NCI-H2107 treated with DMSO at 0.1 percent for 48 hours (cell line): ENCODE data around the gene LIF.
"Not testable (repeated sequence)": the region's sequence is repeated elsewhere in the genome, so short reads cannot be mapped to it uniquely, and the experiment has no call there.

Experiments
- DNase-seq: peaks from one replicate; lab custom pipeline; 2025; ENCODE audit not compliant: unreplicated experiment; lab: John Stamatoyannopoulos, UW

Gene LIF

GRCh38 chr22:30245181-30245984 is 1.2 kb downstream of the LIF start:
- DNase-seq, result no peak

GRCh38 chr22:30244641-30245040 is 1.9 kb downstream of the LIF start:
- no peak for DNase-seq

DNA sequence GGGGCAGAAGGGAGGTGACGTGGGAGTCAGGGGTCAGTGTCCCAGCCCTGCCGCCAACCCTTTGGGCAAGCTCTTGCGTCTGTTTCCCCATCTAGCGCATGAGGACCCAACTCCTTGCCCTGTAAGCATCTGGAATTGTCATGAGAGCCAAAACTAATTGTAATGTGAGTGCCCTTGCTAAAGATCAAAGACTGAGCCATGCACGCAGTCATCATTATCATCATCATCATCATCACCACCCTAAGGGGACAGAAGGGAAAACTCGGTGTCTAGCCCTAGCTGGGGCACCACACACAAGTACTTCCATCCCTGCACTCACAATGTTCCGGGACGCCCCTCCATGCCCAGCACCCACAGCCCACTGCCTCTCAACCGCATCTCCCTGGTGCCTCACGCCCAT is 2.5 kb downstream of the LIF start:
- DNase-seq, result no peak

DNA sequence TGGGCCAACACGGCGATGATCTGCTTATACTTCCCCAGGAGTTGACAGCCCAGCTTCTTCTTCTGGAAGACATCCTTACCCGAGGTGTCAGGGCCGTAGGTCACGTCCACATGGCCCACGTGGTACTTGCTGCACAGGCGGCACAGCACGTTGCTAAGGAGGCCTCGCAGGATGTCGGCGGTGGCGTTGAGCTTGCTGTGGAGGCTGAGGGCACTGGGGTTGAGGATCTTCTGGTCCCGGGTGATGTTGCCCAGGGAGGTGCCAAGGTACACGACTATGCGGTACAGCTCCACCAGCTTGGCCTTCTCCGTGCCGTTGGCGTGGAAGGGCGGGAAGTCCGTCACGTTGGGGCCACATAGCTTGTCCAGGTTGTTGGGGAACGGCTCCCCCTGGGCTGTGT is 2.9 kb downstream of the LIF start:
- no peak for DNase-seq

- DNase-seq, result no peak
Measured at GRCh38 chr22:30241576-30242371, 4.8 kb downstream of the LIF start.

DNA sequence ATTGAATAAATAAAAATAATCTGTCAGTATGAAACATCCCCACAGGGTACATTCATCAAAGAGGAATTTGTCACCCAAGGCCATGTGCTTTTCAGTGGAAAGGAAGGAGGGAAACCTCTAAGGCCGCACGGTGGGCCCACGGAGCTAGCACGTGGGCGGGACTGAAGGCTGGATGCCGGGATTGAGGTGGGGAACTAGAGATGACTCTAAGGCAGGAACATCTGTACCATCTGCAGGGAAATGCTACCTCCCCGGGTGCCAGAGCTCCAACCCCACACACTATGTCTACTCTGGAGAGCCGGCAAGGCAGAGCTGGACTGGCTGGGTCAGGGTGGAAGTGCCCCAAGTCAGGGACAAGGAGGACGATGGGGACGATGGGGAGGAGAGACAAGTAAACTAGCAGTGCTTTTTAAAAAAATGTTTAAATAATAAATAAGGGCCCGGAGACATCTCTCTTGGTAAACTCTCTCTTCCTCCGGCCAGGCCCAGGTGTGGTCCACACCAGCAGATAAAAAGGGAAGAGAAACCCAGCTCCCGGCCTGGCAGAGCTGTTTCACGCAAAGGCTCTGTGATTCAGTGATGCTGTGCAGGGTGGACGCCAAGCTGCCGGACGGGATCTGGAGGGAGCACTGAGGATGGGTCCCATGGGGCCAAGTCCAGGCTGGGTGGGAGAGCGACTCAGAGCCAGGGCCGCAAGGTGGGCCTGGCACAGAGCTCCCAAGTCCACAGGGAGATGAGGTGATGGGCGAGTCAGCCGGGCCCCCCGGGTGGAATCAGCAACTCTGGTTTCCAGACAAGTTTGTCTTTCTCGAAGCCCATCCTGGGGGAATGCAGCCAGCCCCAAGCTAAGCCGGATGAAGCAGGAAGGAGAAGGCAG is 5.8 kb downstream of the LIF start:
- DNase-seq, result no peak

DNA sequence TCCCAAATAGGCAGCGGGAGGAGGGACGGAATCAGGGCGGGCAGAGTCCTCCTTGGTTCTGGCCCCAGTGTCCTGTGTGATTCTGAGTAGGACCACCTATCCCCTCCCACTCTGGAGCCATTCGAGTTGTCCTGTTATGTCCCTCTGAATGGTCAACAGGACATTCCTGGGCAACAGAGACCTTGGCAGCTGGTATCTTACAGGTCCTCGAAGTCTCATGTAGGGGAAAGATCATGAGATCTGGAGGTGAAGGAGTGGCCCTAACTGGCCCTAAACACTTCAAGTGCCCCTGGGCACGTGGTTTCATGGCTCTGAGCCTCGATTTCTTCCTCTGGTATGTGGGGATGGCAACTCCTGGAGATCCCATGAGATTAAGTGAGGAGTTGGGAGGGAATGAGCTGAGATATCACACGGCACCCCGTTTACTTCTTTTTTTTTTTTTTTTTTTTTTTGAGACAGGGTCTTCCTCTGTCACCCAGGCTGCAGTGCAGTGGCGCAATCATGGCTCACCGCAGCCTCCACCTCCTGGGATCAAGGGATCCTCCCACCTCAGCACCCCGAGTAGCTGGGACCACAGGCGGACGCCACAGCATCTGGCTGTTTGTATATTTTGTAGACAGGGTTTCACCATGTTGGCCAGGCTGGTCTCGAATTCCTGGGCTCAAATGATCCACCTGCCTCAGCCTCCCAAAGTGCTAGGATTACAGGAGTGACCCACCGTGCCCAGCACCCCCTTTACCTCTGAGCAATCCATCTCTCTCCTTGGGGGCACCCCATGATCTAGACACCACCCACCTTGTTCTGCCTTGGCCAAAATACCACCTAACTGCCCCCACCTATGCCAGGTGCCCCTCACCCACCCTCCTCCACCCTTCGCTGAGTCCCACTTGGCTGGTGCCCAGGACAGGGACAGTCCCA is 6.8 kb downstream of the LIF start:
- no peak for DNase-seq

DNA sequence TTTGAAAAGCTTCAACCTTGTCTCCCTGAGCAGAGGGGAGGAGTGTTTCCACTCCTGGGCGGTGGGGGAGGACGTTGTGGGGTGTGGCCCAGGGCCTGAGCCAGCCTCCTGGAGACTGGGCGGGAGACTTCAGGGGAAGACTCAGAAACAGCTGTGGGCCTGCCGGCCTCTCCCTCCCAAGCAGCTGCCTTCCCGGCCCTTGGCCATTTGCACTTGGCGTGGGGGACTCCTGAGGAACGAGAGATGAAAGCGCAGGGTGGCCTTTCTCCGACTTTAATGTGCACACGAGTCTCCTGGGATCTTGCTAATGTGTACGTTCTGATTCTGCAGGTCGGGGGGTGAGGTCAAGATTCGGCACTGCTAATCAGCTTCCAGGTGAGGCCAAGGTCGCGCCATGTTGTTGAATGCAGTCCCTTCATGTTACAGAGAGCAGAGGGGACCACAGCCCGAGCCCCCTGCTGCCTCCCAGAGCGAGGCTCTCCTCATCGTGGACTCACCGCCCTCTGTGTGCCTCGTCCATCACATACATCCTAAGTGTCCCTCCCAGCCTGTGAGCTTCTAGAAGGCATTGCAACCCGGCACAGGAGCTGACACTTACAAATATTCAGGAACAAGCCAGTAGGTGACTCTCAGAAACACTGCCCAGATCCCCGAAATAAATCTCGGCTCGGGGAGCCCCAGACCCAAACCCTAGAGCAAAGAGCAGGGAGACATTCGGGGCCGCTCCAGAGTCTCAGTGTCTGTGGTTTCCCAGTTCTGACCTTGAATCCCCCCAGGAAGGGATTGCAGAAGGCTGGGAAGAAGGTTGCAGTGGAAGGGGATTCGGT is 7.7 kb downstream of the LIF start:
- DNase-seq, result no peak

DNA sequence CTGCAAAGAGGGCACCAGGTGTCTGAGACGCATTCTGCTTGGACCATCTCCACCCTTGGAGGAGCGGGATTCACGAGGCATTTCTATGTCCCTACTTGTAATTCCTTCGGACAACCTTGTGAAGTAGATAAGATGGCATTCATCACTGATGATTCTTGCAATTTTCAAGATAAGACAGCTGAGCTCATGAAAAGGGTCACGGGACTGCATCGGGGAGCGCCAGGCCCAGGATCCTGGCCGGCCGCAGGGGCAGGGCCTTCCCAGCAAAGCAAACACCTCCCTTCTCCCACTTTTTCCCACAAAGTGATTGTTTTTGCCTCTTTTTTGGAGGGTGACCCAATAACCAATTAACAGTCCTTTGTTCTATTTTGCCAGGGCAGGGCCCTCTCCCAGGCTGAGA is 8.4 kb downstream of the LIF start:
- DNase-seq, result no peak

DNA sequence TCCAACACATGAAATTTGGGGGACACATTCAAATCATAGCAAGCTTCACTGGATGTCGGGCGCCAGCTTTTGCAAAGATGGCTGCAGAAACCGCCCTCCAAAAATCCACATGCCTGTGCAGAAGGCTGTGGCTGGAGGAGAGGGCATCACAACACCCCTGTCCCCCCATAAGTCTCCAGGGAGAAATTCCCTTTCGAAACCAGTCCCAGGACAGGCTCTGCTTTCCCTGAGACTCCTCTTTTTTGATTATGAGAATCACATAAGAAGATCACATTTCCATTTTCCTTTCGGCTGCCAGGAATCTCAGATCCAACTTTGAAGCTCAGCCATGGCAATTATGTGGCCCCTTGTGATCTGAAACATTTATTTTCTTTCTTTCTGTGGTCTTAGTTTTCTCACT is 9.7 kb downstream of the LIF start:
- no peak for DNase-seq

DNA sequence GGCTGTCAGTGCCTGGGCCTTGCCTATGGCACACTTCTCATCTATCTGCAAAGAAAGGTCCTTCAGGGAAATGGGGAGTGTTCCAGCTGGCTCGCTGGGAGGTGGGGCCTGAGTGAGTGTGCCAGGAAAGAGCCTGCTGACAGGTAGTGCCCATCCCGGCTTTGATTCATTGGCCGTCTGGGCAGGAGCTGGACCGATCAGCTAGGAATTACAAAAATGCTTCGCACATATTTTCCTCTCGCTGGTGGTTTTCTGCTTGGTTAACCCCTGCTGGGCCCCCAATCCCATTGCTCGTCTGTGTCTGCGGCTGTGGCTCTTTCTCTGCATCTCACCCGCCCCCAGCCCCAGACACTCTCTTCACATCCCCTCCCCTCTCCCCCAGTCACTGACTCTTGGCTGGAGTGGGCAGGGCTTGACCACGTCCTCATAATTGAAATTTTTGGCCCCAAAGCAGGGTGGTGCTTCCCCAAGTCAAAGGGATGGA is 10.8 kb downstream of the LIF start:
- no peak for DNase-seq

DNA sequence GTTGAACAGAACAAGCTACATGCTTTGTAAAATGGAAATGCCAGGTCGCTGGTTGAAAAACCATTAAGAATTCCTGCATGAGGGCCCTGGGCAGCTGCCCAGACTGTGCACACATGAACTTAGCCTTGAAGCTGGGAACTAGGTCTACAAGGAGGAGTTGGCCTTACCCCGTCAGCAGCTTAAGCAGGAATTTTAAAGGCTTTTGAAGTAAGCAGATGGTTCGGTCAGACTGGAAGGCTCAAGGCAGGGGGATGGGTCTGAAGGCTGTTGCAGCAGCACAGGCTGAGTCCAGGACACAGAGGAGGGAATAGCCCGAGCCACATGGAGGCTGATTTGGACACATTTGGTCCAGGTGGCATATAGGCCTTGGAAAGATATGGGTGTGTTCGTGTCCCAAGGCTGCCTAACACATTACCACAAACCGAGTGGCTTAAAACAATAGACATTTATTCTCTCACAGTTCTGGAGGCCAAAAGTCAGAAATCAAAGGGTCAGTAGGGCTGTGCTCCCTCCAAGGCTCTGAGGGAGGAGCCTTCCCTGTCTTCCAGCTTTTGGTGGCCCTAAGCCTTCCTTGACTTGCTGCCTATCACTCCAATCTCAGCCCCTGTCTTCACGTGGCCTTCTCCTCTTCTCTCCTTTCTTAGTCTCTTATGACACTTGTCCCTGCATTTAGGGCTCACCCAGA is 11.6 kb downstream of the LIF start:
- no peak for DNase-seq

DNA sequence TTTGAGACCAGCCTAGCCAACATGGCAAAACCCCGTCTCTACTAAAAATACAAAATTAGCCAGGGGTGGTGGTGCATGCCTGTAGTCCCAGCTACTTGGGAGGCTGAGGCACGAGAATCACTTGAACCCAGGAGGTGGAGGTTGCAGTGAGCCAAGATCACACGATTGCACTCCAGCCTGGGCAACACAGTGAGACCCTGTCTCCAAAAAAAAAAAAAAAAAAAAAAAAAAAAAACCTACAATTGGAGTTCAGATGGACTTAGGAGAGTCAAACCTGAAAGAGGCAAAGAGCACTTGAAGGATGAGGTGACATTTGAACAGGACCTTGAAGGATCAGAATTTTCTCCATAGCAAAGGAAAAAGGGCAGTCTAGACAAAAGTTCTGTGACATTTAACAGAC is 12.2 kb downstream of the LIF start:
- DNase-seq, result not testable (repeated sequence)

DNA sequence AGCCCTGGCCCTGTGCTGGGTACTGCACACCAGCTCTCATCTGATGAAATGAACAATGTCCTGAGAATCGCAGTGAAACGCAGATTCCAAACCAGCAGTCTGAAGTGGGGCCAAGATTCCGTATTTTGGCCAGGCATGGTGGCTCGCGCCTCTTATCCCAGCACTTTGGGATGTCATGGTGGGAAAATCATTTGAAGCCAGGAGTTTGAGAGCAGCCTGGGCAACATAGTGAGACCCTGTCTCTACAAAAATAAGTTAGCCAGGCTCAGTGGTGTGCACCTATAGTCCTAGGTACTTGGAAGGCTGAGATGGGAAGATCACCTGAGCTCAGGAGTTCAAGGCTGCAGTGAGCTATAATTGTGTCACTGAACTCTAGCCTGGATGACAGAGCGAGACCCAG is 13.0 kb downstream of the LIF start:
- DNase-seq, result no peak

- DNase-seq, result no peak
Measured at GRCh38 chr22:30232716-30233218, 13.8 kb downstream of the LIF start.

DNA sequence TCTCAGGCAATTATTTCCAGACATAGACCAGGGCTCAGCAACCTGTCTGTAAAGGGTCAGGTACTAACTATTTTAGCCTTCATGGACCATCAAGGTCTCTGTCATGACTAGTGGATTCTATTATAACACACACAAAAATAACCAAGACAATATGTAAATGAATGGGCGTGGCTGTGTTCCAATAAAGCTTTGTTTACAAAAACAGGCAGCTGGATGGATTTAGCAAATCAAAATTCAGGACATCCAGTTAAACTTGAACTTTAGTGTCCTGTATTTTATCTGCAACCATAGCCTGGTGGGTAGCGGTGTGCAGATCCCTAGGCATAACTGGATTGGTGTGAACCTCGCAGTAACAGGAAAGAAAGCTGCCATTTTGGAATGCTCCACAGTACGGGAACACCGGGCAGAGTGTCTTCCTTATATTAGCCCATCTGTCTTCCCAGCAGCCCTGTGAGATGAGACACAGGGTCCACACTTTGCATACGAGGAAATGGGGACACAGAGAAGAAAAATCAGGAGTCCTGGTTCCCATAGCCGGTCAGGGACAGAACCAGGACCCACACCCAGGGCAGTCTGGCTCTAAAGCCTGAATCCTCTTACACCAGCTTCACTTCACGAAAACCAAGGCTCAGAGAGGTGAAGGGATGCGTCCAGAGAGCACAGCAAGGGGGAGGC is 15.6 kb downstream of the LIF start:
- DNase-seq, result no peak

DNA sequence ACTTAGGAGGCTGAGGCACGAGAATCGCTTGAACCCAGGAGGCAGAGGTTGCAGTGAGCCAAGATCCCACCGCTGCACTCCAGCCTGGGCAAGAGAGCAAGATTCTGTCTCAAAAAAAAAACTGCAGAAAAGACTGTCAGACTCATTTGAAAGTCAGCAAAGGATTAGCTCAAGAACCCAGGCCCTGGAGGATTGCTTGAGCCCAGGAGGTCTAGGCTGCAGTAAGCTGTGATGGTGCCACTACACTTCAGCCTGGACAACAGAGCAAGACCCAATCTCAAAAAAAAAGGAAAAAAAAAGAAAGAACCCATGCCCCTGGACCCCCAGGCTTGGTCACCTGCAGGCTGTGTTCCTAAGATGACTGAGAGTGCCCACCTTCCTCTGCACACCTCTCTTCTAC is 16.2 kb downstream of the LIF start:
- no peak for DNase-seq
